ENCODE results near the gene KCNH6.

DNA sequence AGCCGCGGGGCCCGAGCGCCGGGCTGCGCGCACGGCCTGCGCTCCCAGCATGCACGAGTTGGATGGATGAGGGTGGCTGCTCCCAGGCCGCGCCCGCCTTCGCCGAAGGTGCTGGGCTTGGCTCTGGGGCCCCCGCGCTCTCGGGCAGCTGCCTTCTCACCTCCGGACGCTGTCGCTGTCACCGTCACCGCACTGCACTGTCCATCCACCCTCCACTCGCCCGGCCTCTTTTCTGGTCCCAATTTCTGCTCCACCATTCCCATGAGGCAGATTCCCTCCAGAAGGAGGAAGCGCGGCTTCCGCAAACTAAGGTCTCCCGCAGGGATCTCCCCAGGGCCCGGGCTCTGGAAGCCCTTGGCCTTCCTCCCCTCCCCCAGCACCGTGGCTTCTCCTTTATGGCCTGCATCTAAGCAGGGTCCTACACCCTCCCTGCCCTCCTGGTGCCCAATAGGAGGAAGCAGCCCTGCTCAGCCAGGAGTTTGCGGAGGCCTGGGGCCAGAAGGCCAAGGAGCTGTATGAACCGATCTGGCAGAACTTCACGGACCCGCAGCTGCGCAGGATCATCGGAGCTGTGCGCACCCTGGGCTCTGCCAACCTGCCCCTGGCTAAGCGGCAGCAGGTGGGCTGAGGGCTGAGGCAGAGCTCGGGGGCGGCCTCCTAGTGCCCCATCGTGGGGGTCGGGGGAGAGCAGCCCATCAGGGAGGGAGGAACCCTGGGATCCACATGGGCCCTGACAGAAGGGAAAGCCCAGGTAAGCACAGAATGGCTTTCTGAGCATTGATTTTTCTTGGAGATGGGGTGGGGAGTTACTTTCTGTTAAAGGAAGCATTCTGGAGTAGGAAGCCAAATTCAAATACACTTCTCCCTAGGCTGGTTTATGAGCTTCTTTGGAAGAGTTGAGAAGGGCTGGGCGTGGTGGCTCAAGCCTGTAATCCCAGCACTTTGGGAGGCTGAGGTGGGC, 45.4 kb upstream of the KCNH6 start:
- TF ChIP-seq RAD21 (IDR thresholded peaks at IDR 0.05) (no peak), TAF1 (conservative IDR thresholded peaks at IDR 0.05) (no peak), FOXA2 (IDR thresholded peaks at IDR 0.05) (no peak), JUND (IDR thresholded peaks at IDR 0.05) (no peak), RXRA (IDR thresholded peaks at IDR 0.05) (no peak), SP1 (IDR thresholded peaks at IDR 0.05) (no peak), YY1 (IDR thresholded peaks at IDR 0.05) (no peak), NR2F2 (IDR thresholded peaks at IDR 0.05) (no peak)
- TF ChIP-seq, protein P1, sequence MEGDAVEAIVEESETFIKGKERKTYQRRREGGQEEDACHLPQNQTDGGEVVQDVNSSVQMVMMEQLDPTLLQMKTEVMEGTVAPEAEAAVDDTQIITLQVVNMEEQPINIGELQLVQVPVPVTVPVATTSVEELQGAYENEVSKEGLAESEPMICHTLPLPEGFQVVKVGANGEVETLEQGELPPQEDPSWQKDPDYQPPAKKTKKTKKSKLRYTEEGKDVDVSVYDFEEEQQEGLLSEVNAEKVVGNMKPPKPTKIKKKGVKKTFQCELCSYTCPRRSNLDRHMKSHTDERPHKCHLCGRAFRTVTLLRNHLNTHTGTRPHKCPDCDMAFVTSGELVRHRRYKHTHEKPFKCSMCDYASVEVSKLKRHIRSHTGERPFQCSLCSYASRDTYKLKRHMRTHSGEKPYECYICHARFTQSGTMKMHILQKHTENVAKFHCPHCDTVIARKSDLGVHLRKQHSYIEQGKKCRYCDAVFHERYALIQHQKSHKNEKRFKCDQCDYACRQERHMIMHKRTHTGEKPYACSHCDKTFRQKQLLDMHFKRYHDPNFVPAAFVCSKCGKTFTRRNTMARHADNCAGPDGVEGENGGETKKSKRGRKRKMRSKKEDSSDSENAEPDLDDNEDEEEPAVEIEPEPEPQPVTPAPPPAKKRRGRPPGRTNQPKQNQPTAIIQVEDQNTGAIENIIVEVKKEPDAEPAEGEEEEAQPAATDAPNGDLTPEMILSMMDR (IDR thresholded peaks at IDR 0.05; ENCODE audit: low read depth, low read length, missing input control) = no peak
- TF ChIP-seq, protein P2, sequence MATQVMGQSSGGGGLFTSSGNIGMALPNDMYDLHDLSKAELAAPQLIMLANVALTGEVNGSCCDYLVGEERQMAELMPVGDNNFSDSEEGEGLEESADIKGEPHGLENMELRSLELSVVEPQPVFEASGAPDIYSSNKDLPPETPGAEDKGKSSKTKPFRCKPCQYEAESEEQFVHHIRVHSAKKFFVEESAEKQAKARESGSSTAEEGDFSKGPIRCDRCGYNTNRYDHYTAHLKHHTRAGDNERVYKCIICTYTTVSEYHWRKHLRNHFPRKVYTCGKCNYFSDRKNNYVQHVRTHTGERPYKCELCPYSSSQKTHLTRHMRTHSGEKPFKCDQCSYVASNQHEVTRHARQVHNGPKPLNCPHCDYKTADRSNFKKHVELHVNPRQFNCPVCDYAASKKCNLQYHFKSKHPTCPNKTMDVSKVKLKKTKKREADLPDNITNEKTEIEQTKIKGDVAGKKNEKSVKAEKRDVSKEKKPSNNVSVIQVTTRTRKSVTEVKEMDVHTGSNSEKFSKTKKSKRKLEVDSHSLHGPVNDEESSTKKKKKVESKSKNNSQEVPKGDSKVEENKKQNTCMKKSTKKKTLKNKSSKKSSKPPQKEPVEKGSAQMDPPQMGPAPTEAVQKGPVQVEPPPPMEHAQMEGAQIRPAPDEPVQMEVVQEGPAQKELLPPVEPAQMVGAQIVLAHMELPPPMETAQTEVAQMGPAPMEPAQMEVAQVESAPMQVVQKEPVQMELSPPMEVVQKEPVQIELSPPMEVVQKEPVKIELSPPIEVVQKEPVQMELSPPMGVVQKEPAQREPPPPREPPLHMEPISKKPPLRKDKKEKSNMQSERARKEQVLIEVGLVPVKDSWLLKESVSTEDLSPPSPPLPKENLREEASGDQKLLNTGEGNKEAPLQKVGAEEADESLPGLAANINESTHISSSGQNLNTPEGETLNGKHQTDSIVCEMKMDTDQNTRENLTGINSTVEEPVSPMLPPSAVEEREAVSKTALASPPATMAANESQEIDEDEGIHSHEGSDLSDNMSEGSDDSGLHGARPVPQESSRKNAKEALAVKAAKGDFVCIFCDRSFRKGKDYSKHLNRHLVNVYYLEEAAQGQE (IDR thresholded peaks at IDR 0.05) = no peak
- TF ChIP-seq, protein P3, sequence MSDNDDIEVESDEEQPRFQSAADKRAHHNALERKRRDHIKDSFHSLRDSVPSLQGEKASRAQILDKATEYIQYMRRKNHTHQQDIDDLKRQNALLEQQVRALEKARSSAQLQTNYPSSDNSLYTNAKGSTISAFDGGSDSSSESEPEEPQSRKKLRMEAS (IDR thresholded peaks at IDR 0.05) = no peak
- TF ChIP-seq, protein P4, sequence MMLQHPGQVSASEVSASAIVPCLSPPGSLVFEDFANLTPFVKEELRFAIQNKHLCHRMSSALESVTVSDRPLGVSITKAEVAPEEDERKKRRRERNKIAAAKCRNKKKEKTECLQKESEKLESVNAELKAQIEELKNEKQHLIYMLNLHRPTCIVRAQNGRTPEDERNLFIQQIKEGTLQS (IDR thresholded peaks at IDR 0.05) = no peak
- TF ChIP-seq, protein P5, sequence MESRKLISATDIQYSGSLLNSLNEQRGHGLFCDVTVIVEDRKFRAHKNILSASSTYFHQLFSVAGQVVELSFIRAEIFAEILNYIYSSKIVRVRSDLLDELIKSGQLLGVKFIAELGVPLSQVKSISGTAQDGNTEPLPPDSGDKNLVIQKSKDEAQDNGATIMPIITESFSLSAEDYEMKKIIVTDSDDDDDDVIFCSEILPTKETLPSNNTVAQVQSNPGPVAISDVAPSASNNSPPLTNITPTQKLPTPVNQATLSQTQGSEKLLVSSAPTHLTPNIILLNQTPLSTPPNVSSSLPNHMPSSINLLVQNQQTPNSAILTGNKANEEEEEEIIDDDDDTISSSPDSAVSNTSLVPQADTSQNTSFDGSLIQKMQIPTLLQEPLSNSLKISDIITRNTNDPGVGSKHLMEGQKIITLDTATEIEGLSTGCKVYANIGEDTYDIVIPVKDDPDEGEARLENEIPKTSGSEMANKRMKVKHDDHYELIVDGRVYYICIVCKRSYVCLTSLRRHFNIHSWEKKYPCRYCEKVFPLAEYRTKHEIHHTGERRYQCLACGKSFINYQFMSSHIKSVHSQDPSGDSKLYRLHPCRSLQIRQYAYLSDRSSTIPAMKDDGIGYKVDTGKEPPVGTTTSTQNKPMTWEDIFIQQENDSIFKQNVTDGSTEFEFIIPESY (IDR thresholded peaks at IDR 0.05) = no peak
